ENCODE measurements around the gene COMMD3. TPM values are rescaled to one million over a fixed set of nuclear protein-coding genes. Genes with fewer than 3 reads are reported as not detected.
"Not testable (repeated sequence)": the region's sequence is repeated elsewhere in the genome, so short reads cannot be mapped to it uniquely, and the experiment has no call there.

COMMD3 gene
- total RNA-seq, 4 donors from 2014 or later = 23.0 to 113 (median 36.6) TPM

GRCh38 chr10:22308390-22308789, 7.8 kb upstream of the COMMD3 start:
- Histone ChIP-seq H3K4me3 (no peak overlapping the region), H3K27ac (no peak overlapping the region), H3K4me1 (no peaks in the 10 kb centered on the region), H3K9me3 (no peaks in the 10 kb centered on the region), H3K27me3 (no peaks in the 10 kb centered on the region), H3K36me3 (no peaks in the 10 kb centered on the region)
- DNase-seq = no peak
- TF ChIP-seq CTCF (IDR thresholded peaks at IDR 0.05) = no peak
- no peak for TF ChIP-seq POLR2A (IDR thresholded peaks at IDR 0.05)

GRCh38 chr10:22309180-22310000, 6.8 kb upstream of the COMMD3 start:
- Histone ChIP-seq H3K27me3 (no peaks in the 10 kb centered on the region), H3K36me3 (no peaks in the 10 kb centered on the region), H3K4me3 (no peak overlapping the region), H3K27ac (no peak overlapping the region), H3K4me1 (no peaks in the 10 kb centered on the region), H3K9me3 (no peaks in the 10 kb centered on the region)
- no peak for DNase-seq
- no peak for TF ChIP-seq POLR2A (IDR thresholded peaks at IDR 0.05)
- TF ChIP-seq CTCF (IDR thresholded peaks at IDR 0.05) = no peak

- not testable (repeated sequence) for DNase-seq, H3K4me1 ChIP-seq, H3K27ac ChIP-seq, H3K4me3 ChIP-seq, H3K36me3 ChIP-seq, H3K9me3 ChIP-seq, H3K27me3 ChIP-seq
Observed at GRCh38 chr10:22310012-22310411, 6.2 kb upstream of the COMMD3 start.

GRCh38 chr10:22310928-22311327, 5.3 kb upstream of the COMMD3 start:
- no peak for TF ChIP-seq POLR2A (IDR thresholded peaks at IDR 0.05)
- no peak for TF ChIP-seq CTCF (IDR thresholded peaks at IDR 0.05)

GRCh38 chr10:22314852-22315251, 1.3 kb upstream of the COMMD3 start:
- H3K36me3 ChIP-seq = no peaks in the 10 kb centered on the region
- no peak overlapping the region for H3K27ac ChIP-seq
- no peak for DNase-seq
- H3K27me3 ChIP-seq = no peaks in the 10 kb centered on the region
- no peak for TF ChIP-seq CTCF (IDR thresholded peaks at IDR 0.05)
- TF ChIP-seq POLR2A (IDR thresholded peaks at IDR 0.05) = no peak
- H3K9me3 ChIP-seq = no peaks in the 10 kb centered on the region
- H3K4me3 ChIP-seq = no peak overlapping the region
- H3K4me1 ChIP-seq = peaks cover 0 to 17% (median 4%) of the 10 kb centered on the region in 4 donors

More at GRCh38 chr10:22310928-22311327, 5.3 kb upstream of the COMMD3 start:
- Histone ChIP-seq H3K9me3 (no peaks in the 10 kb centered on the region), H3K27ac (no peak overlapping the region), H3K27me3 (no peaks in the 10 kb centered on the region), H3K4me1 (no peaks in the 10 kb centered on the region), H3K36me3 (no peaks in the 10 kb centered on the region), H3K4me3 (no peak overlapping the region)
- no peak for DNase-seq

GRCh38 chr10:22315455-22316285, 518 bp upstream of the COMMD3 start:
- TF ChIP-seq POLR2A (IDR thresholded peaks at IDR 0.05) (no peak), CTCF (IDR thresholded peaks at IDR 0.05) (no peak)
- Histone ChIP-seq H3K27ac (peak overlapping the region; percentile 86 to 98 (median 88)), H3K27me3 (no peaks in the 10 kb centered on the region), H3K9me3 (no peaks in the 10 kb centered on the region), H3K4me1 (peaks cover 0 to 18% (median 4%) of the 10 kb centered on the region in 4 donors), H3K36me3 (no peaks in the 10 kb centered on the region), H3K4me3 (peak overlapping the region; percentile 65 to 92 (median 72))
- DNase-seq = no peak

Data from Peyer's patch (tissue), 4 donors.